ENCODE results near the gene SYT17.

SYT17 gene

GRCh38 chr16:19266774-19267173 lies 98.7 kb downstream of the SYT17 start:
- DNase-seq, result no peak

GRCh38 chr16:19269098-19269497 lies 101.1 kb downstream of the SYT17 start:
- no peak for DNase-seq

- DNase-seq, result no peak
Observed at GRCh38 chr16:19274165-19274797, 106.2 kb downstream of the SYT17 start.

GRCh38 chr16:19278403-19278802 lies 110.4 kb downstream of the SYT17 start:
- no peak for DNase-seq

GRCh38 chr16:19281246-19281645 lies 113.2 kb downstream of the SYT17 start:
- DNase-seq, result no peak

- DNase-seq, result no peak
Observed at GRCh38 chr16:19282101-19282500, 114.1 kb downstream of the SYT17 start.

- no peak for DNase-seq
Observed at GRCh38 chr16:19283637-19284036, 115.6 kb downstream of the SYT17 start.

- DNase-seq, result no peak
Observed at GRCh38 chr16:19284207-19284606, 116.2 kb downstream of the SYT17 start.

- DNase-seq, result no peak
Observed at GRCh38 chr16:19285431-19285830, 117.4 kb downstream of the SYT17 start, which contains the start of gene CLEC19A. TSS of gene CLEC19A (plus strand) at chr16:19285731. CDS start at chr16:19285852, 121 bp downstream.

GRCh38 chr16:19286827-19287226 lies 118.8 kb downstream of the SYT17 start:
- DNase-seq, result no peak

- DNase-seq, result no peak
Observed at GRCh38 chr16:19287241-19287640, 119.2 kb downstream of the SYT17 start.

- no peak for DNase-seq
Observed at GRCh38 chr16:19288872-19289799, 121.1 kb downstream of the SYT17 start.

GRCh38 chr16:19289811-19290485 lies 121.9 kb downstream of the SYT17 start:
- no peak for DNase-seq

GRCh38 chr16:19290860-19291259 lies 122.8 kb downstream of the SYT17 start:
- no peak for DNase-seq

GRCh38 chr16:19291475-19291874 lies 123.4 kb downstream of the SYT17 start:
- DNase-seq, result no peak

GRCh38 chr16:19292186-19292585 lies 124.1 kb downstream of the SYT17 start:
- DNase-seq, result no peak

GRCh38 chr16:19294156-19294649 lies 126.2 kb downstream of the SYT17 start:
- peak; percentile 58 for DNase-seq

- no peak for DNase-seq
Observed at GRCh38 chr16:19295393-19295792, 127.4 kb downstream of the SYT17 start.

GRCh38 chr16:19297454-19297853 lies 129.4 kb downstream of the SYT17 start:
- DNase-seq, result no peak

- DNase-seq, result no peak
Observed at GRCh38 chr16:19299565-19299964, 131.5 kb downstream of the SYT17 start.

- DNase-seq, result no peak
Observed at GRCh38 chr16:19301931-19302330, 133.9 kb downstream of the SYT17 start.

- DNase-seq, result no peak
Observed at GRCh38 chr16:19304750-19305149, 136.7 kb downstream of the SYT17 start.

GRCh38 chr16:19305443-19305842 lies 137.4 kb downstream of the SYT17 start:
- no peak for DNase-seq
